SK-N-SH treated with all-trans-retinoic acid at 6 μM for 48 hours (cell line): ENCODE measurements around the gene MRFAP1L1.

Source experiments
- GLIS3 ChIP-seq: fragments of 250-450 bp; sonication (Bioruptor Pico); IDR thresholded peaks from 2 replicates; pipeline ENCODE4 v1.5.0; 2020; ENCODE audit warnings: mild to moderate bottlenecking, moderate library complexity
- OSR1 ChIP-seq: fragments of 250-450 bp; sonication (Bioruptor Pico); IDR thresholded peaks from 2 replicates; pipeline ENCODE4 v1.8.0; 2022; ENCODE audit warnings: moderate library complexity, mild to moderate bottlenecking, inconsistent platforms
- PATZ1 ChIP-seq: fragments of 250-450 bp; sonication (Bioruptor Pico); IDR thresholded peaks from 2 replicates; pipeline ENCODE4 v1.8.0; 2020; ENCODE audit warnings: mild to moderate bottlenecking, moderate library complexity, borderline replicate concordance
- ZNF8 ChIP-seq: fragments of 450-650 bp; formaldehyde crosslinking; IDR thresholded peaks from 2 replicates; pipeline ENCODE4 v1.5.0; 2020; ENCODE audit warnings: mild to moderate bottlenecking, moderate library complexity

- no peak for TF ChIP-seq ZNF8
- no peak for TF ChIP-seq OSR1 (CRISPR knock-in tag)
- TF ChIP-seq GLIS3 (CRISPR knock-in tag): no peak
- TF ChIP-seq PATZ1 (CRISPR knock-in tag): no peak
Observed at GRCh38 chr4:6742989-6743388, 33.3 kb upstream of the MRFAP1L1 start.
